Neutrophil (primary cell): ENCODE measurements around the gene ESPL1.

ENCODE experiments used
- H3K27ac ChIP-seq: fragments of 200-600 bp; sonication (generic); 2 replicates; pipeline ENCODE4 v1.5.1; 2016; ENCODE audit warnings: mild to moderate bottlenecking, moderate library complexity
- H3K27me3 ChIP-seq: fragments of 200-600 bp; sonication (generic); 2 replicates; pipeline ENCODE4 v1.6.0; 2016; ENCODE audit warnings: mild to moderate bottlenecking
- H3K36me3 ChIP-seq: fragments of 200-600 bp; sonication (generic); 2 replicates; pipeline ENCODE4 v1.5.1; 2017
- H3K4me1 ChIP-seq, 2 experiments: fragments of 200-600 bp in 1 of 2; sonication (generic) in 1 of 2; 1 replicate in 1 of 2; 2 replicates in 1 of 2; pipeline versions ENCODE4 v1.5.1 to v1.6.1; 2013 to 2016; ENCODE audit warnings: low read depth in 1 of 2, low read length in 1 of 2, mild to moderate bottlenecking in 1 of 2, moderate library complexity in 1 of 2; ENCODE audit not compliant: control insufficient read depth in 1 of 2, insufficient read depth in 1 of 2
- H3K4me3 ChIP-seq, 2 experiments: fragments of 200-600 bp in 1 of 2; sonication (generic) in 1 of 2; 1 replicate in 1 of 2; 2 replicates in 1 of 2; pipeline ENCODE4 v1.5.1; 2013 to 2016; ENCODE audit warnings: low read depth in 1 of 2, low read length in 1 of 2, mild to moderate bottlenecking in 1 of 2, moderate library complexity in 1 of 2
- H3K9me3 ChIP-seq: fragments of 200-600 bp; sonication (generic); 2 replicates; pipeline ENCODE4 v1.5.1; 2016
- TF ChIP-seq, protein P1 (sequence below): fragments of 200-600 bp; sonication (generic); IDR thresholded peaks from 2 replicates; pipeline ENCODE4 v1.5.1; 2016; ENCODE audit warnings: antibody characterized with exemption

ESPL1 gene

DNA sequence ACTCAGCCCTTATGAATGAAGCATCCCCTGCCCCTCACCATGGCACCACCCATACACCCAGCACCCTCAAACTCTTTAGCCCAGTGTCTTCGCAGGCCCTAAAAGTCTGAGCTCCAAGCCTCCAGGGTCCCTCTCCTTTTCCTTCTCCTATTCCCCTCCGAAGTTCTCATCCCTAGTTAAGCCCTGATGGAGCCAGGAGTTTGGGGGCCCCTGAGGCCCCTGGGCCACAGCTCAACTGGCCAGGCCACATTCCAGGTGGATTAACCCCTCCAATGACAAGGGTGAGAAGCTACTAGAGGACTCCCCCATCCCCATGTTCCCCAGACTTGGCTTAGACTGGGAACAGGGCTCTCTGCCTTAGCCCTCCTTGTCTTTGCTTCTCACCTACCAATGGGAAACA is 38.6 kb upstream of the ESPL1 start:
- Histone ChIP-seq H3K27me3 (peaks cover 84% of the 10 kb centered on the region), H3K4me3 (no peak overlapping the region), H3K36me3 (no peaks in the 10 kb centered on the region), H3K27ac (no peak overlapping the region), H3K9me3 (no peaks in the 10 kb centered on the region), H3K4me1 (peaks cover 11 to 15% of the 10 kb centered on the region in 2 experiments)
- TF ChIP-seq, protein P1, sequence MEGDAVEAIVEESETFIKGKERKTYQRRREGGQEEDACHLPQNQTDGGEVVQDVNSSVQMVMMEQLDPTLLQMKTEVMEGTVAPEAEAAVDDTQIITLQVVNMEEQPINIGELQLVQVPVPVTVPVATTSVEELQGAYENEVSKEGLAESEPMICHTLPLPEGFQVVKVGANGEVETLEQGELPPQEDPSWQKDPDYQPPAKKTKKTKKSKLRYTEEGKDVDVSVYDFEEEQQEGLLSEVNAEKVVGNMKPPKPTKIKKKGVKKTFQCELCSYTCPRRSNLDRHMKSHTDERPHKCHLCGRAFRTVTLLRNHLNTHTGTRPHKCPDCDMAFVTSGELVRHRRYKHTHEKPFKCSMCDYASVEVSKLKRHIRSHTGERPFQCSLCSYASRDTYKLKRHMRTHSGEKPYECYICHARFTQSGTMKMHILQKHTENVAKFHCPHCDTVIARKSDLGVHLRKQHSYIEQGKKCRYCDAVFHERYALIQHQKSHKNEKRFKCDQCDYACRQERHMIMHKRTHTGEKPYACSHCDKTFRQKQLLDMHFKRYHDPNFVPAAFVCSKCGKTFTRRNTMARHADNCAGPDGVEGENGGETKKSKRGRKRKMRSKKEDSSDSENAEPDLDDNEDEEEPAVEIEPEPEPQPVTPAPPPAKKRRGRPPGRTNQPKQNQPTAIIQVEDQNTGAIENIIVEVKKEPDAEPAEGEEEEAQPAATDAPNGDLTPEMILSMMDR: no peak

DNA sequence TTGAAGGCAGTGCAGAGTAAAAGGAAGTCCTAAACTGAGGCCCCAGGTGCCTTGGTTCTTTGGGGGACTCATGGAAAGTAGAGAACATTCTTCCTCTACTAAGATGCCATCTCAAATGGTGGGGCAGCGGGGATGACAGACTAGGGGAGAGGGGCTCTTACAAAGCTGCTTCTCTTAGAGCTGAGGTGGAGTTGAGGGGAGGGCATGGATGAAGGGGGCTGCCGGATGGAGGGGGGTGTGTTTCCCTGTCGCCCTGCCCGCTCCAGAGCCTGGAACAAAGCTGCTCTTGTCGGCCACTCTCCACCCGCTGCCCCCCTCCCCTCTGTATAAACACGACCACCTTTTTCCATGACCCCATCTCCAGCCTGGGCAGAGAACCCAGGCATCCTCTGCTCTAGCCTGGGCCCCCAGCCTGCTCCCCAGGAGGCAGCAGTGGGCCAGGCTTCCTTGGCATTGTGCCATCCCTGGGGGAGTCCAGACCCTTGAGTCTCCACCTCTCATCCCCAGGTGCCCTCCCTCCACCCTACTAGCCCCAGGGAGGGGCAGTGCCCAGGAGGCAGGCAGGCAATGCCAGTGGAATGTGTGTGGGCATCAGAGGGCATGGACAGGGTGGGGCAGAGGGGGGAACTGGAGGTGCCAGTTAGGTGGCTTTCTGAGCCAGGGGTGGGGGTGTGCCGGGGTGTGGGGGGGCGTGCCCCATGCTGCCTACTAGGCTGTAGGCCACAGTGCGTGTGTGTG is 37.8 kb upstream of the ESPL1 start:
- TF ChIP-seq, protein P1: no peak

DNA sequence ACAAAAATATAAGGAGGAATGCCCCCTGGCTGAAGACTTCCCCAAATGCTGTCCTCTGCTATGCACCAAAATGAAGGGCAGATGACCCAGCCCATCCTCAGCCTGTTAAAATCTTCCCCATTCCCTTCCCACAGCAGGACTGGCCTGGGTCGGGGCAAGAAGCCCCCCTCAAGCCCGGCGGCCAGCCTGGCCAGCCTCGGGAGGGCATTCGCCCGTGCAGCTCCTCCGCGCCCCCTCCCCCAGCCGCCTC is 36.5 kb upstream of the ESPL1 start:
- H3K27me3 ChIP-seq: peaks cover 84% of the 10 kb centered on the region
- H3K27ac ChIP-seq: no peak overlapping the region
- TF ChIP-seq, protein P1: no peak
- H3K4me1 ChIP-seq: peaks cover 11 to 15% of the 10 kb centered on the region in 2 experiments
- no peaks in the 10 kb centered on the region for H3K36me3 ChIP-seq
- peak overlapping the region; percentile 15 to 58 for H3K4me3 ChIP-seq
- no peaks in the 10 kb centered on the region for H3K9me3 ChIP-seq

More for the DNA sequence above, 37.8 kb upstream of the ESPL1 start:
- Histone ChIP-seq H3K27ac (no peak overlapping the region), H3K36me3 (no peaks in the 10 kb centered on the region), H3K4me3 (no peak overlapping the region), H3K27me3 (peaks cover 84% of the 10 kb centered on the region), H3K4me1 (peaks cover 11 to 15% of the 10 kb centered on the region in 2 experiments), H3K9me3 (no peaks in the 10 kb centered on the region)

DNA sequence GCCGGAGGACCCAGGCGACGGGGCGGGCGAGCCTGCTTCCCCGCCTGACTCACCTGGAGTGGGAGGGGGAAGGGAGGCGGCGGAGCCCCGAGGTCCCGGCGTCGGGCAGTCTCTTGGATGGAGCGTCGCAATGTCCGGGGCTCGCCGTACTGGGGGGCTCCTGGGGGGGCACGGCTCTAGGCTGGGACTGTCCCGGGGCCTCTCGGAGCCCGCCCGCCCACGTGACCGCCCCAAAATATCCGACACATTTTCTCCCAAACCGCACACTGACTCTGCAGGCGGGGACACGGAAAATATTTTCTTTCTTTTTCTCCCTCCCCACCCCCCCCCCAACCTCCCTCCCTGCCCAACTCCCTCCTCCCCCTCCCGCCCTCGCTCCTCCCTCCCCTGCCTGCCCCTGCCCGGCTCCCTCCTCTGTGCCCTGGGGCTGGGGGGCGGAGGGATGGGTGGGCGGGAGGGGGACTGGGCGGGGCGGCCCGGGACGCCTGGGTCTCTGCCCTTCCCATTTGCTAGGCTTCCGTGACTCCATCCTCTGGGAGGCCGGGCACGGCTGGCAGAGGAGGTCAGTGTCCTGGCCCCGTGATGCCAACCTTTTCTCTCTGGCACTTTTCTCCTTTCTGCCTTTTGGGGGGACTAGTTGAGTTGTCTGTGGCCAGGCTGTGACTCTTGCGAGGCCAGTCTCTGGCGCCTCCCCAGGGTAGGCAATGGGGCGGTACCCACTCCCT is 36.0 kb upstream of the ESPL1 start, which contains the start of gene RARG:
Gene RARG (minus strand): TSS at position 289 of the 725 bp plus-strand sequence. CDS start 4,664 bp downstream, outside the sequence.
- Histone ChIP-seq H3K4me1 (peaks cover 11 to 15% of the 10 kb centered on the region in 2 experiments), H3K36me3 (no peaks in the 10 kb centered on the region), H3K27ac (no peak within 1 kb of the TSS), H3K27me3 (peaks cover 88% of the 10 kb centered on the region), H3K9me3 (no peaks in the 10 kb centered on the region), H3K4me3 (peak within 1 kb of the TSS; percentile 17 to 58)
- TF ChIP-seq, protein P1: no peak

DNA sequence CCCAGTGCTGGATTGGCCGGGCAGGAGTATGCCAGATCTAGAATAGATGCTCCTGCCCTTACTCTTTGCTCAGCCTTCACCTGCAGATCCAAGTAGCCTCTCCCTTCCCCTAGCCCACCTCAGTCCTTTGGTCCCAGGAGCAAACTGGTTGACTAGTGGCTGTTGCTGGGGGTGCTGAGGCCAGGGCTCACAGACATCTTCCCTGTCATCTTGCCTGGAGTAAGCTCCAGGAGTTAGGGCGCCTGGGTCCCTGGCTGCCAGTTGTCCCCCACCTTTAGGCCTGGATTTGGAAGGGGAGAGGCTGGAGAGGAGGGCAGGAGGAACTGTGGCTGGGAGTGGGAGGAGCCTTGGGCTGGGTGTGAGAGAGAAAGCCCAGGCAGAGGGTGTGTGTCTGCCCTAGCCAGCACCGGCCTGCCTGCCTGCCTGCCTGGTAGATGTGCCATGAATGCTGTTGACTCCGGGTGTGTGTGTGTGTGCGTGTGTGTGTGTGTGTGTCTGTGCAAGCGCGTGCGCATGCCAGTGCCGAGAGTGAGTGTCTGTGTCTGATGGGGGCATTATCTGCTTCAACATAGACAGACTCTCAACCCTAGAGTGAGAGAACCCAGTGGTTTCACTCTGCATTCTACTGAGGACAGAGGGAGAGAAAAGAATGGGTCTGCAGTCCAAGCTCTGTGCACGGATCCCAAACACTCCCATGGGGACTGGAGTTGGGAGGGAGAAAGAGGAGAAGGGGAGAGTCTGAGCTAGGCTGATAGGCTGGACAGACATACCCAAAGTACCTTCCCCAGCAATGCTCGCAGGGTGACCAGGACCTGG is 35.2 kb upstream of the ESPL1 start:
- Histone ChIP-seq H3K4me3 (peak overlapping the region; percentile 17 to 58), H3K9me3 (no peaks in the 10 kb centered on the region), H3K4me1 (peaks cover 11 to 15% of the 10 kb centered on the region in 2 experiments), H3K27ac (no peak overlapping the region), H3K36me3 (no peaks in the 10 kb centered on the region), H3K27me3 (peaks cover 92% of the 10 kb centered on the region)
- TF ChIP-seq, protein P1: no peak
